Epithelial cell of esophagus (primary cell): Measurements from ENCODE around the gene NT5M.
"Not testable (repeated sequence)": the region's sequence is repeated elsewhere in the genome, so short reads cannot be mapped to it uniquely, and the experiment has no call there.

Source experiments
- DNase-seq: peaks from one replicate; pipeline ENCODE4 v3.0.0; 2010; ENCODE audit warnings: low read depth
- H3K4me3 ChIP-seq: 2 replicates; pipeline ENCODE4 v1.5.1; 2011; ENCODE audit warnings: mild to moderate bottlenecking, low read length, control low read depth
- CTCF ChIP-seq: IDR thresholded peaks from 2 replicates; pipeline ENCODE4 v1.5.1; 2011; ENCODE audit warnings: low read depth, mild to moderate bottlenecking, low read length, control low read depth, inconsistent platforms; ENCODE audit not compliant: insufficient read depth; ENCODE audit errors: missing control alignments

NT5M gene

DNA sequence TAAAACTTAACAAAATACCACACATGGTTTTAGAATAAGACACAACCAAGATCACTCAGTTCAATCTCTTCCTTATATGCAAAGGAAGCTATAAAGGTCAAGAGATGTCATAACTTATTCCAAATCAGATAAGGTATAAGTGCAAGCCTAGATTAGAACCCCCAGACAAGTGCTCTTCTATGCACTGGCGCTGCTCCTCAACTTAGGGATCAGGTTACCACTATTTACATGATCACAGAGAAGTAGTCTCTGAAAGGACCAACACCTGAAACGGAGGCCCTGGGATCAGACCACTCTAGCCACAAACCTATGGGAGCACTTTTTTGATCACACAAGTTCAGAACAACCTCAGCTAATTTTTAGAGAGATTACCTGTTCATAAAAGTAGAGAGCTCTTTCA lies 38.7 kb upstream of the NT5M start:
- no peak overlapping the region for H3K4me3 ChIP-seq
- DNase-seq: no peak
- TF ChIP-seq CTCF: no peak

DNA sequence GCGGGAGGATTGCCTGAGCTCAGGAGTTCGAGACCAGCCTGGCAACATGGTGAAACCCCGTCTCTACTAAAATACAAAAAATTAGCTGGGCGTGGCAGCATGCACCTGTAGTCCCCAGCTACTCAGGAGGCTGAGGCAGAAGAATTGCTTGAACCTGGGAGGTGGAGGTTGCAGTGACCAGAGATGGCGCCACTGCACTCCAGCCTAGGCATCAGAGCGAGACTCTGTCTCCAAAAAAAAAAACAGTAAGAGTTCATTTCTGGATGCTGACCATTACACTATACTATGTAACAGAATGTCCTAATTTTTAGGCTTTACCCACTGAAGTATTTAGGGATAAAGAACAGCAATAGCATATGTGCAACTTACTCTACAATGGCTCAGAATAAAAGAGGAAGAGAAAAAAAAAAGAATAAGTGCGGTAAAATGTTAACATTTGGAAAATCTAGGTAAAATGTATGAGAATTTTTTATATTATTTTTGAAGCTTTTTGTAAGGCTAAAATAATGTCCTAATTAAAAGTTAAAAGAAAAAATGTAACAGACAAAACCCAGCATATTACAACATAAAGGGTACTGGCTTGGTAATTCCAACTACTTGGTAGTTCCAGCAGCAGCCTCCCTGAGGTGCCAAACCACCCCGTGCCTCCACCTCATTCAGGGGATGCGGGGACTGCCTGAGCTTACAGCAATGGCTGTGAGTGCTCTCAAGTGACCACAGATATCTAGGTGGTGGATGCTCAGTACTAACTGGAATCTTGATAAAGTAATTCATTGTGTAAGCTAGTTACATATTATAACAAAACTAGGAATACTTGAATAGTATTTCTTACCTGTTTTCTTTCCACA lies 33.0 kb upstream of the NT5M start:
- peak; percentile 33 for TF ChIP-seq CTCF
- no peak overlapping the region for H3K4me3 ChIP-seq
- DNase-seq: peak; percentile 11

DNA sequence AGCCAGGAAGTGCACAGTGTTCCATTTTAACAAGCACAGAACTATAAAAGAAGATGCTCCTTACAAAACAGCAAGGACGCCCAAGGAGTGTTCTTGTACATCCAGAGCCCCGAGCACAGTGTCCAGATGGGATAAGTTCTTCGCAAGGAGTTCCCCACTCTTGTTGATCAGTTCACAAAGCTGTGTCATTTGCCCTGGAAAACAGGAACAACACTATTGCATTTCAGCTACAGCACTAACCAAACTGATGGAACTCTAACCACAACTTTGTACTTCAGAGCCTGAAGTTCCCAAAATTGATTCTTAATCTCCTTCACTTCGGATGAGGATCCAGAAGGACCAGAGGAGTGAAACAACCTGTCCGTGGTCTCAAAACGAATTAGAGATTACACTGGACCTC lies 27.2 kb upstream of the NT5M start:
- no peak for DNase-seq
- TF ChIP-seq CTCF: no peak
- no peak overlapping the region for H3K4me3 ChIP-seq

- H3K4me3 ChIP-seq, DNase-seq: not testable (repeated sequence)
Observed at GRCh38 chr17:17277431-17277830, 25.7 kb upstream of the NT5M start.

DNA sequence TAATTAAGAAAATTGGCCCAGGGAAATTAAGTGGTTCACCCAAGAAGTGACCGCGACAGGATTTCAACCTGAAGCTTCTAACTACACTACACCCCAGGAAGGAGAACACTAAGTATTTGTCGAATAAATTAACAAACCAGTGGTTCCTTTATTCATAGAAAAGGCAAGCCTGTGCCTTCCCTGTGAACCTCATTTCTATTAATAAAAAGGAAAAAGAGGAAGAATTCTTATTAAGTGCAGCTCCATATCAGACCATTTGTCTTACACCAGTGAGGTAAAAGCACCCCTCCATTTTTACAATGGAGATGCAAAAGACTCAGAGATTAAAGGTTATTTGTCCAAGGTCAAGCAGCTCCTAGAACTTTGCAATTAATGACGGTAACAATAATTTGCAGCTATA lies 23.9 kb upstream of the NT5M start:
- no peak for DNase-seq
- TF ChIP-seq CTCF: no peak
- H3K4me3 ChIP-seq: peak overlapping the region; percentile 75

GRCh38 chr17:17280613-17281549 lies 22.3 kb upstream of the NT5M start, which contains the start of gene COPS3:
Gene COPS3, minus strand, starts transcription at chr17:17281246. Its CDS starts 60 bp downstream, at chr17:17281186.
- TF ChIP-seq CTCF: no peak
- DNase-seq: peak; percentile 98

GRCh38 chr17:17285951-17286350 lies 17.2 kb upstream of the NT5M start:
- no peak overlapping the region for H3K4me3 ChIP-seq
- DNase-seq: no peak
- TF ChIP-seq CTCF: no peak

More at GRCh38 chr17:17280613-17281549, 22.3 kb upstream of the NT5M start, which contains the start of gene COPS3:
- H3K4me3 ChIP-seq: peak within 1 kb of the TSS; percentile 75
